KMS-11 (cell line): ENCODE results near the gene KLC1.

Source experiments
- H2AFZ ChIP-seq: fragments of 200-600 bp; sonication (generic); 2 replicates; pipeline ENCODE4 v1.6.1; 2016; ENCODE audit warnings: antibody characterized with exemption, mixed run types, low read depth
- H3K27ac ChIP-seq: fragments of 200-600 bp; sonication (generic); 2 replicates; pipeline ENCODE4 v1.6.1; 2016; ENCODE audit warnings: mild to moderate bottlenecking, mixed run types
- H3K27me3 ChIP-seq: fragments of 200-600 bp; sonication (generic); 2 replicates; pipeline ENCODE4 v1.6.1; 2017; ENCODE audit warnings: mild to moderate bottlenecking, low read depth, mixed run types, moderate library complexity; ENCODE audit not compliant: insufficient read depth
- H3K36me3 ChIP-seq: fragments of 200-600 bp; sonication (generic); 2 replicates; pipeline ENCODE4 v1.6.1; 2017; ENCODE audit warnings: mild to moderate bottlenecking, mixed run types; ENCODE audit not compliant: insufficient read depth
- H3K4me1 ChIP-seq: fragments of 200-600 bp; sonication (generic); 2 replicates; pipeline ENCODE4 v1.6.1; 2016; ENCODE audit warnings: mild to moderate bottlenecking, low read depth, mixed run types; ENCODE audit not compliant: poor library complexity, severe bottlenecking
- H3K4me2 ChIP-seq: fragments of 200-600 bp; sonication (generic); 2 replicates; pipeline ENCODE4 v1.7.0; 2016; ENCODE audit warnings: mild to moderate bottlenecking, mixed run types
- H3K4me3 ChIP-seq: fragments of 200-600 bp; sonication (generic); IDR thresholded peaks from 2 replicates; pipeline ENCODE4 v1.6.1; 2017; ENCODE audit warnings: low read depth, low read length, mixed read lengths; ENCODE audit not compliant: insufficient read depth
- H3K79me2 ChIP-seq: fragments of 200-600 bp; sonication (generic); 2 replicates; pipeline ENCODE4 v1.6.1; 2016; ENCODE audit warnings: low read depth, mixed run types; ENCODE audit not compliant: insufficient read depth
- H3K9ac ChIP-seq: fragments of 200-600 bp; sonication (generic); 2 replicates; pipeline ENCODE4 v1.6.1; 2016; ENCODE audit warnings: mild to moderate bottlenecking, mixed run types
- H4K20me1 ChIP-seq: fragments of 200-600 bp; sonication (generic); 2 replicates; pipeline ENCODE4 v1.6.1; 2016; ENCODE audit warnings: mild to moderate bottlenecking, mixed run types; ENCODE audit not compliant: insufficient read depth
- TF ChIP-seq, protein P1 (sequence below): fragments of 200-600 bp; sonication (generic); conservative IDR thresholded peaks from 2 replicates; pipeline ENCODE4 v1.6.1; 2017; ENCODE audit warnings: low read depth, mild to moderate bottlenecking, antibody characterized with exemption, low read length, moderate library complexity, mixed read lengths

The KLC1 gene

DNA sequence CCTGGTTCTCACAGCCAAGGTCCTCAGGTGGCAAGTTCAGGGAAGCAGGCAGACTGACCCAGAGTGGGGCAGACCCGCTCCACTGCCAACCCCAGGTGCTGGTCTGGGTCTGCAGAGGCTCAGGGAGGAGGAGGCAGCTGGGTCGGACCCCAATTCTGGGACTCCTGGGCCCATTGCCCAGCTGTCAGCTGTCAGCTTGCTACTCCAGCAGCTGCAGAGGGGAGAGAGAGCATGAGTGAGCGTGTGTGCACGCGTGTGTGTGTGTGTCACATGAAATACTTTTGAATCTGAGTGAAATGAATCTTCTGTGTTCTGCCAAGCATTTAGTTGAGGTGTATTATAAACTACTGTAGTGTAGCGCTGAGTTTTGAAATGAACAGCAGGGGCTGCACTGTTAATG is 55.5 kb downstream of the KLC1 start:
- TF ChIP-seq, protein P1, sequence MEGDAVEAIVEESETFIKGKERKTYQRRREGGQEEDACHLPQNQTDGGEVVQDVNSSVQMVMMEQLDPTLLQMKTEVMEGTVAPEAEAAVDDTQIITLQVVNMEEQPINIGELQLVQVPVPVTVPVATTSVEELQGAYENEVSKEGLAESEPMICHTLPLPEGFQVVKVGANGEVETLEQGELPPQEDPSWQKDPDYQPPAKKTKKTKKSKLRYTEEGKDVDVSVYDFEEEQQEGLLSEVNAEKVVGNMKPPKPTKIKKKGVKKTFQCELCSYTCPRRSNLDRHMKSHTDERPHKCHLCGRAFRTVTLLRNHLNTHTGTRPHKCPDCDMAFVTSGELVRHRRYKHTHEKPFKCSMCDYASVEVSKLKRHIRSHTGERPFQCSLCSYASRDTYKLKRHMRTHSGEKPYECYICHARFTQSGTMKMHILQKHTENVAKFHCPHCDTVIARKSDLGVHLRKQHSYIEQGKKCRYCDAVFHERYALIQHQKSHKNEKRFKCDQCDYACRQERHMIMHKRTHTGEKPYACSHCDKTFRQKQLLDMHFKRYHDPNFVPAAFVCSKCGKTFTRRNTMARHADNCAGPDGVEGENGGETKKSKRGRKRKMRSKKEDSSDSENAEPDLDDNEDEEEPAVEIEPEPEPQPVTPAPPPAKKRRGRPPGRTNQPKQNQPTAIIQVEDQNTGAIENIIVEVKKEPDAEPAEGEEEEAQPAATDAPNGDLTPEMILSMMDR: no peak
- H2AFZ ChIP-seq: no peak overlapping the region
- no peaks in the 10 kb centered on the region for H3K36me3 ChIP-seq
- H3K9ac ChIP-seq: no peak overlapping the region
- H3K79me2 ChIP-seq: no peaks in the 10 kb centered on the region
- H3K4me1 ChIP-seq: no peaks in the 10 kb centered on the region
- no peak overlapping the region for H3K4me3 ChIP-seq
- no peaks in the 10 kb centered on the region for H3K27me3 ChIP-seq
- H3K27ac ChIP-seq: no peak overlapping the region
- no peaks in the 10 kb centered on the region for H4K20me1 ChIP-seq
- no peak overlapping the region for H3K4me2 ChIP-seq

DNA sequence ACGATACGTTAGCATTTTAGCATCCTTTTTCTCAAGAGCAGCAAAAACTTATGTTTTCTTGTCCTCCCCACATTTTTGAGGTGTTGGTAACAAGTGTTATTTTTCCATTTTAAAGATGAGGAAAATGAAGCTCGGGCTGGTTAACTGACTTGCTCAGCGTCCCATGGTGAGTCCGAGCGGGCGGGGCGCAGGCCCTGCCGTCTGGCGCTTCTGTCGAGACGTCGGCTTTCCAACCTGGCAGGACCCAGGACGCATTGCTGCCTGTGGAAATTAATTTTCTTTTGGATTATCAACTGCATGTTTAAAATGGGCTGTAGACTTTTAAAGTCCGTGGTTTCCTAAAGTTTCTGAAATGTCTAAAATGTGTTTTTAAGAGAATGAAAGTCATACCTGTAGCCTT is 55.9 kb downstream of the KLC1 start:
- H2AFZ ChIP-seq: no peak overlapping the region
- H3K36me3 ChIP-seq: no peaks in the 10 kb centered on the region
- TF ChIP-seq, protein P1: no peak
- no peak overlapping the region for H3K27ac ChIP-seq
- H3K4me1 ChIP-seq: no peaks in the 10 kb centered on the region
- no peak overlapping the region for H3K4me2 ChIP-seq
- no peaks in the 10 kb centered on the region for H4K20me1 ChIP-seq
- H3K27me3 ChIP-seq: no peaks in the 10 kb centered on the region
- H3K4me3 ChIP-seq: no peak overlapping the region
- no peak overlapping the region for H3K9ac ChIP-seq
- H3K79me2 ChIP-seq: no peaks in the 10 kb centered on the region

DNA sequence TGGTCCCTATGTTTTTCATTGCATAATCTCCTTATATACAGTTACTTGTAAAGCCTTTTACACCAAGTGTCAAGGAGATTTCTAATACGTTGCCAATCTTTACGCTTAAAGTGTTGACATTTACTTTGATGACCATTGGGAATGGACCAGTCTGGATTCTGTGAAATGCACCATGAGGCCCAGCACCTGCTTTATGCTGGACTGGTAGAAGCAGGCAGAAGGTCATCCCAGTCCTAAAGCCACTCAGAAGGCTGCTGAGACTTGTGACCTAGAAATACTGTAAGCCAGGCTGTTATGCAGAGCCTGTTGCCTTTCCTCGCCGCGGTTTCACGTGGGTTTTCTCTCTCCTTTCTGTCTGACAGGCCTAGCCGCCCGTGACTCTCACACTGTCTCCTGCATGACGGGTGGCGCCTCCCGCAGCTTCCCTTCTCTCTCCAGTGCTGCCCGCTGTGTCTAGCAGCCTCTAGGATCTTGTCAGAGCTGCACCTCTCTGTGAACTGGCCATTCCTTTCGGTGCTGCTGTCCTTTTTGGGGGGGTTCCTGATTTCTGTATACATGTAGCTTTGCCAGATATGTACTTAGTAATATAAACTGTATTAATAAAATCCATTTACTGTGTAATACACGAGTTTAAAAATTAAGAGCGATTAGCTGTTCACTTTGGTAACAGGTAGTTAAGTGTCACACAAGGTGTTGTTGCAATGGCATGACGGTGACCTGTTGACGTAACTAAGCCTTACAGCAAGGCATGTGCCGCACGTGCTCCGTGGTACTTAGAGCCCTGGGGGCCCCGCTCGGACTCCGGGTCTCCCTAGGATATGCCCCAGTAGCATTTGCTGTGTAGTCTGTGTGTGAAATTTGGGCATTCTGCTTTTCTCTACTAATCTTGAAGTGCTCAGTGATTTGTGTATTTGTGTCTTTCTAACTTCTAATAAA is 56.5 kb downstream of the KLC1 start:
- no peak overlapping the region for H3K27ac ChIP-seq
- H3K4me2 ChIP-seq: no peak overlapping the region
- TF ChIP-seq, protein P1: no peak
- no peaks in the 10 kb centered on the region for H3K4me1 ChIP-seq
- H3K4me3 ChIP-seq: no peak overlapping the region
- H3K79me2 ChIP-seq: no peaks in the 10 kb centered on the region
- no peaks in the 10 kb centered on the region for H3K27me3 ChIP-seq
- H4K20me1 ChIP-seq: no peaks in the 10 kb centered on the region
- no peak overlapping the region for H2AFZ ChIP-seq
- H3K9ac ChIP-seq: no peak overlapping the region
- H3K36me3 ChIP-seq: no peaks in the 10 kb centered on the region

DNA sequence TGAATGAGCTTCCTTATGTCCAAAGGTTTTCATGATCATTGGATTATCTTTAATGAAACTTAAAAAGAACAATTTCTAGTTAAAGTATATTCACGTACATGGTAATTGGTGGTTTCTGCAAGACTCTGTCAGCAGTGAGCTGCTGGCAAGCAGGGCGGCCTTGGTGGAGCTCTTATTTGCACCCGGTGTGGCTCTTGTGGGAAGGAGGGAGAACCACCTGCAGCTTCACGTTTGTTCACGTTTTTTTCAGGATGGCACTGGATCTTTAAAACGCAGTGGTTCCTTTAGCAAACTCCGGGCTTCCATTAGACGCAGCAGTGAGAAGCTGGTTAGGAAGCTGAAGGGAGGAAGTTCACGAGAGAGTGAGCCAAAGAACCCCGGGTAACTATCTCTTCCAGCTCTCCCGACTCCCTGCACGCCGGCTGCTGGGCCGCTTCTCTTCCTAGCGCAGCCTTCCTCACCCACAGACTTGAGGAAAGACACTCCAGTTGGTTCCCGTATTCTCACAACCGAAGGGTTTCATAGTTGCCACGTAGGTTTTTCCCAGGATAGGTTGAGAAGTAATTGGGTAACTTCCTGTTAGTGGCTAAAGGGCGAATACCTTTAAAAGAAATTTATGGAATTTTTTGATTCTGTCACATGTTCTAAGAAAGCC is 57.9 kb downstream of the KLC1 start:
- Histone ChIP-seq H3K4me1 (no peaks in the 10 kb centered on the region), H2AFZ (no peak overlapping the region), H3K4me3 (no peak overlapping the region), H3K27me3 (no peaks in the 10 kb centered on the region), H3K79me2 (no peaks in the 10 kb centered on the region), H4K20me1 (no peaks in the 10 kb centered on the region), H3K9ac (no peak overlapping the region), H3K4me2 (no peak overlapping the region), H3K36me3 (no peaks in the 10 kb centered on the region), H3K27ac (no peak overlapping the region)
- TF ChIP-seq, protein P1: no peak
